ENCODE measurements around the gene FOXP1. TPM values are rescaled to one million over a fixed set of nuclear protein-coding genes. Genes with fewer than 3 reads are reported as not detected.

The FOXP1 gene
- total and polyA plus RNA-seq, 2 donors from 2014 or later, result 6.7 to 87.2 TPM

GRCh38 chr3:71168880-71169411, 414.6 kb downstream of the FOXP1 start:
- DNase-seq (peak in 4 of 5 donors; percentile 30 to 58 (median 52)), FAIRE-seq (no peak)
- Histone ChIP-seq H3K27ac (ENCODE audit: low read depth in 2 of 2, low read length in 2 of 2) (no peak overlapping the region), H3K9me3 (ENCODE audit: control insufficient read depth in 2 of 3, insufficient read depth in 1 of 3, low read length in 3 of 3) (no peaks in the 10 kb centered on the region), H3K4me3 (ENCODE audit: low read length in 3 of 3) (no peak overlapping the region), H3K4me1 (ENCODE audit: control insufficient read depth in 2 of 3, insufficient read depth in 2 of 3, low read depth in 1 of 3, low read length in 3 of 3) (no peaks in the 10 kb centered on the region), H3K27me3 (ENCODE audit: control insufficient read depth, insufficient read depth, low read length) (no peaks in the 10 kb centered on the region), H3K36me3 (ENCODE audit: control insufficient read depth in 2 of 3, insufficient read depth in 3 of 3, low read length in 3 of 3) (no peaks in the 10 kb centered on the region), H3K9ac (ENCODE audit: low read length in 3 of 3) (no peak overlapping the region)
- TF ChIP-seq, protein P1, sequence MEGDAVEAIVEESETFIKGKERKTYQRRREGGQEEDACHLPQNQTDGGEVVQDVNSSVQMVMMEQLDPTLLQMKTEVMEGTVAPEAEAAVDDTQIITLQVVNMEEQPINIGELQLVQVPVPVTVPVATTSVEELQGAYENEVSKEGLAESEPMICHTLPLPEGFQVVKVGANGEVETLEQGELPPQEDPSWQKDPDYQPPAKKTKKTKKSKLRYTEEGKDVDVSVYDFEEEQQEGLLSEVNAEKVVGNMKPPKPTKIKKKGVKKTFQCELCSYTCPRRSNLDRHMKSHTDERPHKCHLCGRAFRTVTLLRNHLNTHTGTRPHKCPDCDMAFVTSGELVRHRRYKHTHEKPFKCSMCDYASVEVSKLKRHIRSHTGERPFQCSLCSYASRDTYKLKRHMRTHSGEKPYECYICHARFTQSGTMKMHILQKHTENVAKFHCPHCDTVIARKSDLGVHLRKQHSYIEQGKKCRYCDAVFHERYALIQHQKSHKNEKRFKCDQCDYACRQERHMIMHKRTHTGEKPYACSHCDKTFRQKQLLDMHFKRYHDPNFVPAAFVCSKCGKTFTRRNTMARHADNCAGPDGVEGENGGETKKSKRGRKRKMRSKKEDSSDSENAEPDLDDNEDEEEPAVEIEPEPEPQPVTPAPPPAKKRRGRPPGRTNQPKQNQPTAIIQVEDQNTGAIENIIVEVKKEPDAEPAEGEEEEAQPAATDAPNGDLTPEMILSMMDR (IDR thresholded peaks at IDR 0.05; ENCODE audit: borderline replicate concordance, extremely low read depth, insufficient read depth), result no peak
- intact Hi-C loops (cut with DNase I), result no loop called here

DNA sequence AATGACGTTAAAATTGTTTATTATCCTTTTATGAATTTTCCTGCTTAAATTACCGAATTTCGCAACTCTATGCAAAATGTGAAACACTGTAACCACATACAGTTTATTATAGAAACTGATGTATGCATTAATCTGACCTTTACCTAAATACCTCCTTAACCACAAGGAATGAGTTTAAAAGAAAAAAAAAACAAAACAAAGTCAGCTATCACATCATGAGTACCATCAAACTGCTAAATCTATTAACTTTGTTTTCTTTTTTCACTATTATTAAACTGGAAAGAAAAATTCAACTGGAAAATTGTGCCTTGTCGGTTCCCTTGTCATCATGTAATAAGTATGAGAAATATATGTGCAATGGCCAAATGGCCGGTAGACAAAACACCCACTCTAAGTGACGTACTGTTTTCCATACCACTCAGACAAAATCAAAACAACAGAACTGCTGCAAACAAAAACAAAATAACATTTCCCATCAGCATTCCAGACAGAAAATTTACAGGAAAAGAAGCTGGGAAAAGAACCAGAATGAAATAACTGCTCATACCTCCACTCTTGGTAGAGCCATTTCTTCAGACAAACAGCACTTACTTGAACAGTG, 415.3 kb downstream of the FOXP1 start:
- no peaks in the 10 kb centered on the region for H3K4me1 ChIP-seq (ENCODE audit: control insufficient read depth in 2 of 3, insufficient read depth in 2 of 3, low read depth in 1 of 3, low read length in 3 of 3)
- intact Hi-C loops (cut with DNase I), result no loop called here

DNA sequence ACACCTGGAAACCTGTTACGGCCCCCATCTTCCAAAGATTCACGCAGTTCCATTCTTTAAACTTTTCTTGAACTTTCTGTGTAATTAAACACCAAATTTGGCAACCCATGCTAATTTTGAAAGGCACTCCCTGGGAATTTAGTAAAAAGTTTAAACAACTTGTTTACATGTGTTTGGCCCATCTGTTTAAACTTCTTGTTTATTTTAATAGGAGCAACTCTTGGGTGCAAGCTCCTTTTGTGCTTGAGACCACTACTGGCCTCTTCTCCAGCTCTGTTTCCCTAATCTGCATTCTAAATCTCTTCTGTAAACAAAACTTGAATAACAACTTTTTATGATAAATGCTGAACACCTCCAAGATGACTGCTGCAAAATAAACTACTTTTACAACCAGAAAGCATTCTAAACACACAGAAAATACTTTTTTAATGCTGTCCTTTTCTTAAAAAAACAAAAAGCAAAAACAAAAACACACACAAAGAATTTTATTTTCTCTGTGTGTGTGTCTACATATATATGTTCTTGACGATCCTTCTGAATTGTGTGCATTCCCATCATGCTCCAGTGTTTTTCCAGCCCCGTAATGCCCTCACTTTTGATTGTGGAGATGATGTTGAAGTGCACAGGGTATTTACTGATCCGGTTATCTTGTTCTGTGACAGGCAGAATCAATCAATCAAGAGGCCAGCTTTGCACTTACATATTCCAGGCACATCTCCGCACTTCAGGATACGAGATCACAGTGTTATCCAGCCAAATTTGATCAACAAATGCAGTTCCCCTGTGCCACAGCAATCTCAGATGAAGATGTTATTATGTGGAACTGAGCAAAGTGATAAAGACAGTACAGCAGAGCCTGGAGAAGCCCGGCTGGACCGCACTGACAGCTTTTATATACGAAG, 416.9 kb downstream of the FOXP1 start:
- DNase-seq (peak in 1 of 5 donors; percentile 26), FAIRE-seq (no peak)
- no peaks in the 10 kb centered on the region for H3K36me3 ChIP-seq (ENCODE audit: control insufficient read depth in 2 of 3, insufficient read depth in 3 of 3, low read length in 3 of 3)
- no peaks in the 10 kb centered on the region for H3K4me1 ChIP-seq (ENCODE audit: control insufficient read depth in 2 of 3, insufficient read depth in 2 of 3, low read depth in 1 of 3, low read length in 3 of 3)
- TF ChIP-seq, protein P1 (IDR thresholded peaks at IDR 0.05; ENCODE audit: borderline replicate concordance, extremely low read depth, insufficient read depth), result no peak
- H3K9ac ChIP-seq (ENCODE audit: low read length in 3 of 3), result no peak overlapping the region
- no peak overlapping the region for H3K27ac ChIP-seq (ENCODE audit: low read depth in 2 of 2, low read length in 2 of 2)
- no peaks in the 10 kb centered on the region for H3K9me3 ChIP-seq (ENCODE audit: control insufficient read depth in 2 of 3, insufficient read depth in 1 of 3, low read length in 3 of 3)
- H3K4me3 ChIP-seq (ENCODE audit: low read length in 3 of 3), result no peak overlapping the region
- intact Hi-C loops (cut with DNase I), result no loop called here
- no peaks in the 10 kb centered on the region for H3K27me3 ChIP-seq (ENCODE audit: control insufficient read depth, insufficient read depth, low read length)

More for the DNA sequence above, 415.3 kb downstream of the FOXP1 start:
- Histone ChIP-seq H3K27ac (ENCODE audit: low read depth in 2 of 2, low read length in 2 of 2) (no peak overlapping the region), H3K36me3 (ENCODE audit: control insufficient read depth in 2 of 3, insufficient read depth in 3 of 3, low read length in 3 of 3) (no peaks in the 10 kb centered on the region), H3K9me3 (ENCODE audit: control insufficient read depth in 2 of 3, insufficient read depth in 1 of 3, low read length in 3 of 3) (no peaks in the 10 kb centered on the region), H3K9ac (ENCODE audit: low read length in 3 of 3) (no peak overlapping the region), H3K27me3 (ENCODE audit: control insufficient read depth, insufficient read depth, low read length) (no peaks in the 10 kb centered on the region), H3K4me3 (ENCODE audit: low read length in 3 of 3) (no peak overlapping the region)
- DNase-seq (peak in 1 of 5 donors; percentile 60), FAIRE-seq (no peak)
- TF ChIP-seq, protein P1 (IDR thresholded peaks at IDR 0.05; ENCODE audit: borderline replicate concordance, extremely low read depth, insufficient read depth), result no peak
